T-cell (primary cell): Measurements from ENCODE around the gene SLIT3. TPM values are rescaled to one million over a fixed set of nuclear protein-coding genes. Genes with fewer than 3 reads are reported as not detected.

Experiments
- ATAC-seq, 4 experiments: fragments of 200-7000 bp in 3 of 4; fragments of 150-1000 bp in 1 of 4; cut with Tn5 transposase; replicated peaks in 1 of 4; 1 replicate in 3 of 4; 2 replicates in 1 of 4; pipeline ENCODE4 v1.10.0; 2021; ENCODE audit warnings: moderate library complexity in 3 of 4, mild to moderate bottlenecking in 2 of 4, moderate number of reproducible peaks in 1 of 4
- CTCF ChIA-PET, 2 donors: fragments of 300-600 bp; sonication (Branson Sonifier 250); formaldehyde crosslinking; loops; one replicate each; lab custom pipeline; 2022; ENCODE audit warnings: antibody characterized with exemption in 2 of 2; lab: Charles Lee
- POLR2A ChIA-PET, 2 donors: fragments of 300-600 bp; sonication (Branson Sonifier 250); formaldehyde crosslinking; loops; one replicate each; lab custom pipeline; 2022; ENCODE audit warnings: antibody characterized with exemption in 2 of 2; lab: Charles Lee
- DNase-seq, 35 experiments: peaks; one replicate each; pipeline versions ENCODE4 v3.0.0 to v3.0.0-alpha.2; 2013 to 2023
- H3K27ac ChIP-seq: one replicate; pipeline ENCODE4 v1.5.1; 2013; ENCODE audit warnings: low read length
- H3K27me3 ChIP-seq, 2 experiments: replicated peaks in 1 of 2; 1 replicate in 1 of 2; 2 replicates in 1 of 2; pipeline versions ENCODE4 v1.6.1 to v1.7.0; 2013; ENCODE audit warnings: low read length in 1 of 2, mixed read lengths in 1 of 2; ENCODE audit not compliant: control insufficient read depth in 2 of 2, insufficient read depth in 2 of 2; ENCODE audit errors: extremely low read depth in 1 of 2
- H3K36me3 ChIP-seq, 2 donors: 1 replicate in 1 of 2; 2 replicates in 1 of 2; pipeline versions ENCODE4 v1.6.1 to v1.7.0; 2013; ENCODE audit warnings: low read length in 1 of 2; ENCODE audit not compliant: control insufficient read depth in 2 of 2, insufficient read depth in 1 of 2; ENCODE audit errors: extremely low read depth in 1 of 2
- H3K4me1 ChIP-seq, 2 experiments: 1 replicate in 1 of 2; 2 replicates in 1 of 2; pipeline versions ENCODE4 v1.6.1 to v1.7.0; 2013; ENCODE audit warnings: low read length in 2 of 2, mixed read lengths in 1 of 2; ENCODE audit not compliant: insufficient read depth in 2 of 2, control insufficient read depth in 1 of 2; ENCODE audit errors: extremely low read depth in 1 of 2
- H3K4me3 ChIP-seq, 2 donors: 1 replicate in 1 of 2; 2 replicates in 1 of 2; pipeline versions ENCODE4 v1.5.1 to v1.7.0; 2013; ENCODE audit warnings: mild to moderate bottlenecking in 2 of 2, low read length in 1 of 2, moderate library complexity in 1 of 2; ENCODE audit not compliant: control insufficient read depth in 1 of 2; ENCODE audit errors: extremely low read depth in 1 of 2
- H3K9me3 ChIP-seq: 2 replicates; pipeline ENCODE4 v1.7.0; 2013
- H3K27ac Mint-ChIP-seq, 2 donors: one replicate each; pipeline ENCODE4 v1.8.0; 2020 to 2021; ENCODE audit warnings: mild to moderate bottlenecking in 2 of 2, mixed read lengths in 2 of 2
- H3K27me3 Mint-ChIP-seq, 2 donors: one replicate each; pipeline ENCODE4 v1.8.0; 2021 to 2022; ENCODE audit warnings: mixed read lengths in 2 of 2
- H3K36me3 Mint-ChIP-seq: one replicate; pipeline ENCODE4 v1.8.0; 2021; ENCODE audit warnings: mixed read lengths
- H3K4me1 Mint-ChIP-seq, 3 donors: one replicate each; pipeline ENCODE4 v1.8.0; 2020 to 2022; ENCODE audit warnings: mixed read lengths in 3 of 3, mild to moderate bottlenecking in 1 of 3
- H3K4me3 Mint-ChIP-seq, 3 donors: one replicate each; pipeline ENCODE4 v1.8.0; 2020 to 2022; ENCODE audit warnings: mild to moderate bottlenecking in 3 of 3, mixed read lengths in 3 of 3, moderate library complexity in 3 of 3
- H3K9me3 Mint-ChIP-seq, 3 donors: one replicate each; pipeline ENCODE4 v1.8.0; 2020 to 2022; ENCODE audit warnings: mixed read lengths in 3 of 3
- WGBS: methylation state at CpG from one replicate; pipeline ENCODE4 v1.1.5; 2013; ENCODE audit warnings: missing lambda C conversion rate; ENCODE audit not compliant: insufficient coverage; 5-methylcytosine and 5-hydroxymethylcytosine counted together
- total RNA-seq, 35 experiments: library from RNA in 6 of 35; stranded (reverse) in 6 of 35; fragments of 120-200 nt in 1 of 35; gene quantifications; one replicate each; pipeline versions ENCODE4 v1.2.1 to v1.2.4 and lab custom pipeline; 2013 to 2026

The SLIT3 gene
- total RNA-seq, 5 donors from 2014 or later (not counting 1 experiment from before 2014, with no cell fraction given) = 0.13 to 0.32 (median 0.13) TPM; not detected in 2

- H3K4me3 Mint-ChIP-seq = no peak overlapping the region
- WGBS = 65% methylated on average over 4 of the region's 8 CpGs
- H3K9me3 Mint-ChIP-seq = no peaks in the 10 kb centered on the region
- H3K4me3 ChIP-seq = no peak overlapping the region
- H3K36me3 ChIP-seq = no peaks in the 10 kb centered on the region
- H3K27ac ChIP-seq = no peak overlapping the region
- H3K27me3 ChIP-seq = peaks cover 0 to 3% of the 10 kb centered on the region in 2 experiments
- DNase-seq (no peak), ATAC-seq (no peak)
- peaks cover 10 to 16% of the 10 kb centered on the region in 2 donors for H3K27me3 Mint-ChIP-seq
- CTCF ChIA-PET = no interaction called here
- H3K27ac Mint-ChIP-seq = no peak overlapping the region
- peaks cover 0 to 5% of the 10 kb centered on the region in 2 experiments for H3K4me1 ChIP-seq
- H3K4me1 Mint-ChIP-seq = peaks cover 0 to 6% (median 3%) of the 10 kb centered on the region in 3 donors
- no peaks in the 10 kb centered on the region for H3K9me3 ChIP-seq
- H3K36me3 Mint-ChIP-seq = no peaks in the 10 kb centered on the region
- POLR2A ChIA-PET = no interaction called here
Observed at GRCh38 chr5:168989731-168990505, 311.0 kb downstream of the SLIT3 start.

DNA sequence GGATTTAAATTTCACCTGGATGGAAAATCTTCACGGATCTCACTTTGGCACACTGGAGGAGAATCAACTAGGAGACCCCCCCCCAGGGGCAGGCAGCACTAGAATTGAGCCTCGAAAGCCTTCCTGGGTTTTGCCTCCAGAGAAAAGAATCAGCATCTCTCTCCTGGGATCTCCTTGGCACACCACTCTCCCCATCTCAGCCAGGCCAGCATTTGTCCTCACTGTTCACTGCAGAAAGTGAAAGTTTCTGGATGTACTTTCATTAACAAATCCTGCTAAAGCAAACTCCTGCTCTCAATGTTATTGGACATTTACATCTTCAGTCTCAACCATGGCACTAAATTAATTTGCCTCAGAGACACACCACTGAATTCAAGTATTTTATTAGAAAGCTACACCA is 312.2 kb downstream of the SLIT3 start:
- Histone ChIP-seq H3K36me3 (no peaks in the 10 kb centered on the region), H3K27ac (no peak overlapping the region), H3K27me3 (peaks cover 0 to under 1% of the 10 kb centered on the region in 2 experiments), H3K4me3 (no peak overlapping the region), H3K4me1 (peaks cover 0 to 5% of the 10 kb centered on the region in 2 experiments), H3K9me3 (no peaks in the 10 kb centered on the region)
- Mint-ChIP-seq H3K4me3 (no peak overlapping the region), H3K27me3 (peaks cover 10 to 14% of the 10 kb centered on the region in 2 donors), H3K9me3 (no peaks in the 10 kb centered on the region), H3K36me3 (no peaks in the 10 kb centered on the region), H3K27ac (no peak overlapping the region), H3K4me1 (peaks cover 0 to 6% (median 3%) of the 10 kb centered on the region in 3 donors)
- DNase-seq = no peak
- 38% methylated on average over 2 of the region's 2 CpGs for WGBS
- POLR2A ChIA-PET = no interaction called here
- ATAC-seq = no peak
- CTCF ChIA-PET = interaction anchor here in 1 of 2 donors (0.8 to 1.8 kb wide), 2 partner anchors 7 to 10 kb away, joined by 4 to 5 read pairs; no protein-coding TSS in a partner anchor

DNA sequence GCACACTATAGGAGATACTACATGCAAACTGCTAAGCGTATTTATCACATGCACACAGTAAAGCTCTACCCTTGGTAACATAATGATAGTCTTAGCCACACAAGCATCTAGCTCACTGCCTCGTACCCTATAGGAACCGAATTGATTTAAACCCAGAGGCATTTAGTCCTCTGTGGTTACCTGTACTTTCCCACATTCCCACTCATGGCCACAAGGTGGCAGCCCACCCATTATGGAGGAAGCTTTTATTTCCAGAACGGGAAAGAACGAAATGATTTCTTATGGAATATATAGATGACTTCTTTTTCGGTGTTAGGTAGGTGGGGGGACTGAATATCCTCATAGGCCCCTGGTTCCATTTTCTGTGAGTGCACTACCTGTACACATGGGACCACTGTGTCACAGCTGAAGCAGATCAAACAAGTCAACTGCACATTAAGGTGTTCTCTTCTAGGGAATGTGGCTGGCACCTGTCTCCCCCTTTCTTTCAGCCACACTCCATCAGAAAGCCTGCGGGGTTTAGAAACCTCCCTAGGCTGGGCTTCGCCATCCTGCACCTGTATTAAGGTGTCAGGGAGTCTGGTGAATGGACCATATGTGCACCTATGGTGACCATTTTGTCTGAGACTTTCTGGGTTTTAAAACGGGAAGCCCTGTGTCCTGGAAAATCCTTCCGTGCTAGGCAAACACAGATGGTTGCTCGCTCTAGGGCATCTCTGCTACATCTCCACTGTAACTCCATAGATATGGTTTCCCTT is 313.2 kb downstream of the SLIT3 start:
- Mint-ChIP-seq H3K4me1 (peaks cover 0 to 6% (median 3%) of the 10 kb centered on the region in 3 donors), H3K4me3 (no peak overlapping the region), H3K27me3 (peaks cover 10 to 14% of the 10 kb centered on the region in 2 donors), H3K9me3 (no peaks in the 10 kb centered on the region), H3K27ac (no peak overlapping the region), H3K36me3 (no peaks in the 10 kb centered on the region)
- ATAC-seq (peak in 2 of 4 experiments; percentile 29 to 53), DNase-seq (peak in 25 of 35 experiments; percentile 1 to 54 (median 14))
- H3K4me1 ChIP-seq = peaks cover 0 to 5% of the 10 kb centered on the region in 2 experiments
- no peaks in the 10 kb centered on the region for H3K9me3 ChIP-seq
- H3K27me3 ChIP-seq = no peaks in the 10 kb centered on the region
- ChIA-PET CTCF (interaction anchor here (0.5 to 1.8 kb wide), 10 partner anchors 8 to 1437 kb away, joined by 3 to 5 read pairs (median 4); partner anchors contain the start of gene SPDL1 (in 1 of the 2)), POLR2A (no interaction called here)
- WGBS = no CpG with 5 or more reads among the region's 11 CpGs
- no peaks in the 10 kb centered on the region for H3K36me3 ChIP-seq
- H3K27ac ChIP-seq = no peak overlapping the region
- H3K4me3 ChIP-seq = no peak overlapping the region

- Histone ChIP-seq H3K4me3 (no peak overlapping the region), H3K27ac (no peak overlapping the region), H3K4me1 (peaks cover 0 to 5% of the 10 kb centered on the region in 2 experiments), H3K27me3 (no peaks in the 10 kb centered on the region), H3K9me3 (no peaks in the 10 kb centered on the region), H3K36me3 (no peaks in the 10 kb centered on the region)
- DNase-seq (no peak), ATAC-seq (no peak)
- peaks cover 10 to 15% of the 10 kb centered on the region in 2 donors for H3K27me3 Mint-ChIP-seq
- ChIA-PET POLR2A (no interaction called here), CTCF (no interaction called here)
- no peak overlapping the region for H3K27ac Mint-ChIP-seq
- WGBS = 86% methylated on average over 2 of the region's 5 CpGs
- no peaks in the 10 kb centered on the region for H3K9me3 Mint-ChIP-seq
- H3K36me3 Mint-ChIP-seq = no peaks in the 10 kb centered on the region
- peaks cover 0 to 6% (median 3%) of the 10 kb centered on the region in 3 donors for H3K4me1 Mint-ChIP-seq
- H3K4me3 Mint-ChIP-seq = no peak overlapping the region
Observed at GRCh38 chr5:168985454-168985853, 315.5 kb downstream of the SLIT3 start.

DNA sequence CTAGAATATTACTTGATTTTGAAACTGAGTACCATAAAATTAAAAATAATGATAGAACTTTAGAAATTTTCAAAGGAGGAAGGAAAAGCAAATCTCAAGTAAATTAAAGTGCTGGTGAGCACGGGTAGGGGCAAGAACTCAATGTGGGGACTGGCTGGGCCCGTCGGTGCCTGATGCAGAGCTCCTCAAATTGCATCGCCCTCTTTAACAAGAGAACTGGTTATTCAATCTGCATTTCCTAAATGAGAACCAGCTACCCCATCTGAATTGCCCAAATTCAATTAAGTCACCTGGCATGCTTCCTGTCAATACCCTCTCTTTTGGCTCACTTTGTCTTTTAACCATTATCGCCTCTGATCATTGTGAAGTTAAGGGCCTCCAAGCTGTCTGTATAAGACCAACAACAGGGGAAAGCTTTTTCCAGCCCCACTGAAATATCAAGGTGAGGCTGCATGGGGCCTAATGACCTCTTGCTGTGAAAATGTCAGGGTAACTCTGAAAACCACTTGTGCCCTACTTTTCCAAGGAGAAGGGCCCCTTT is 316.7 kb downstream of the SLIT3 start:
- H3K36me3 Mint-ChIP-seq = no peaks in the 10 kb centered on the region
- ATAC-seq (no peak), DNase-seq (no peak)
- no peak overlapping the region for H3K4me3 Mint-ChIP-seq
- ChIA-PET CTCF (no interaction called here), POLR2A (no interaction called here)
- H3K27ac ChIP-seq = no peak overlapping the region
- no peaks in the 10 kb centered on the region for H3K27me3 ChIP-seq
- 70% methylated on average over 4 of the region's 5 CpGs for WGBS
- H3K9me3 Mint-ChIP-seq = no peaks in the 10 kb centered on the region
- no peaks in the 10 kb centered on the region for H3K9me3 ChIP-seq
- no peaks in the 10 kb centered on the region for H3K36me3 ChIP-seq
- peaks cover 10 to 15% of the 10 kb centered on the region in 2 donors for H3K27me3 Mint-ChIP-seq
- peaks cover 0 to 5% of the 10 kb centered on the region in 2 experiments for H3K4me1 ChIP-seq
- no peak overlapping the region for H3K27ac Mint-ChIP-seq
- H3K4me1 Mint-ChIP-seq = peaks cover 0 to 6% (median 3%) of the 10 kb centered on the region in 3 donors
- no peak overlapping the region for H3K4me3 ChIP-seq

- no peak overlapping the region for H3K4me3 Mint-ChIP-seq
- ChIA-PET CTCF (interaction anchor here (1.2 kb wide), 2 partner anchors 8 to 9 kb away, joined by 5 read pairs; no protein-coding TSS in a partner anchor), POLR2A (no interaction called here)
- Histone ChIP-seq H3K4me3 (no peak overlapping the region), H3K4me1 (no peaks in the 10 kb centered on the region), H3K9me3 (no peaks in the 10 kb centered on the region), H3K27ac (no peak overlapping the region), H3K27me3 (peaks cover 0 to 6% of the 10 kb centered on the region in 2 experiments), H3K36me3 (no peaks in the 10 kb centered on the region)
- H3K4me1 Mint-ChIP-seq = no peaks in the 10 kb centered on the region
- no peak for DNase-seq
- 88% methylated on average over 4 of the region's 5 CpGs for WGBS
- no peaks in the 10 kb centered on the region for H3K36me3 Mint-ChIP-seq
- ATAC-seq = no peak
- no peaks in the 10 kb centered on the region for H3K9me3 Mint-ChIP-seq
- no peak overlapping the region for H3K27ac Mint-ChIP-seq
- peaks cover 9 to 12% of the 10 kb centered on the region in 2 donors for H3K27me3 Mint-ChIP-seq
Observed at GRCh38 chr5:168979135-168979534, 321.8 kb downstream of the SLIT3 start.
